Hindlimb muscle (tissue), 1 donor: ENCODE measurements around the gene SLC4A2. TPM values are rescaled to one million over a fixed set of nuclear protein-coding genes. Genes with fewer than 3 reads are reported as not detected.

Experiments
- DNase-seq: peaks from one replicate; pipeline ENCODE4 v3.0.0-alpha.2; 2013
- polyA plus RNA-seq: library from polyadenylated mRNA; unstranded; fragments of 120-200 nt; gene quantifications from one replicate; pipeline ENCODE4 v1.2.1, GENCODE V29; 2013; ENCODE audit not compliant: insufficient read length

The SLC4A2 gene
- polyA plus RNA-seq, 1 donor: 68.7 TPM

DNA sequence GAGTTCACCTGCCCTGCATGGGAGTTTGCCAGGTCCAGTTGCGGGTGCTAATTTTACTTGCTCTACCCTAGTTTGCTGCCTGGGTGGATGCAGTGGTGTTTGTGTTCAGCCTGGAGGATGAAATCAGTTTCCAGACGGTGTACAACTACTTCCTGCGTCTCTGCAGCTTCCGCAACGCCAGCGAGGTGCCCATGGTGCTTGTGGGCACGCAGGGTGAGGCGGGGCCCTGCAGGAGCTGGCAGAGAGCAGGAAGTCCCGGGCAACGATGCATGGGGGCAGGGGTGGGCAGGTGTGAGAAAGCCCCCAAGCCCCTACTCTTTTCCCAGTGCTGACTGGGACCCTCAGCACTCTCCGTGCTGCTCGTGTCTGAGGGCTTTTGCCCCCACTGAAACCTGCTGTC is 58.2 kb downstream of the SLC4A2 start:
- no peak for DNase-seq

DNA sequence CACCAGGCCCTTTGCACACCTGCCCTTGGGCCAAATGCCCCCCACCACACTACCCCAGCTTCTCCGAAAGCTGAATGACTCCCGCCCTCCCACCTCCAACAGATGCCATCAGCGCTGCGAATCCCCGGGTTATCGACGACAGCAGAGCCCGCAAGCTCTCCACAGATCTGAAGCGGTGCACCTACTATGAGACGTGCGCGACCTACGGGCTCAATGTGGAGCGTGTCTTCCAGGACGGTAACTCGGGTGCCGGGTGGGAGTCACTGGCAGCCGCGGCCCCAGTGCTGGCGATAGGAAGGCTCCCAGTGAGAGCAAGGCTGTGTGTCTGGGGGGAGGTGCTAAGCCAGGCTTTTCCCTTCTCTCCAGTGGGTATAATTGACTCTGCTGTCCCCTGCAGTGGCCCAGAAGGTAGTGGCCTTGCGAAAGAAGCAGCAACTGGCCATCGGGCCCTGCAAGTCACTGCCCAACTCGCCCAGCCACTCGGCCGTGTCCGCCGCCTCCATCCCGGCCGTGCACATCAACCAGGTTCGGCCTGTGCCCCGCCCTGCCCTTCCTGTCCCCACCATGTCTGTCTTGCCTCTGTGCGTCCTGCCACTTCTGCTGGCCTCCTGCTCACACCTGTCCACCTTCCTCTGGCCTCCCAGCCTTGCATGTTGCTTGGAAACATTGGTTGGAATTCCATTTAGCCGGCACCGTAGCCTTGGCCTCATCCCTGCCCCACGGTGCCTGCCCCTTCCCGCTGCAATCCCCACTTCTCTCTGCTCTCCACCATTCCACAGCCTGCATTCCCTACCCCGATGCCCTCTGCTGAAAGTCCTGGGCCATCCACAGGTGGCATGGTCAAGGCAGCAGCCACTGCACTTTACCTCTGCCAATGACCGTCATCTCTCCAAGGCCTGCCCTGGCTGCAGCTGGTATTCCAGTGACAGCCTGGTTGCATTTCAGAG is 59.0 kb downstream of the SLC4A2 start:
- DNase-seq: no peak

DNA sequence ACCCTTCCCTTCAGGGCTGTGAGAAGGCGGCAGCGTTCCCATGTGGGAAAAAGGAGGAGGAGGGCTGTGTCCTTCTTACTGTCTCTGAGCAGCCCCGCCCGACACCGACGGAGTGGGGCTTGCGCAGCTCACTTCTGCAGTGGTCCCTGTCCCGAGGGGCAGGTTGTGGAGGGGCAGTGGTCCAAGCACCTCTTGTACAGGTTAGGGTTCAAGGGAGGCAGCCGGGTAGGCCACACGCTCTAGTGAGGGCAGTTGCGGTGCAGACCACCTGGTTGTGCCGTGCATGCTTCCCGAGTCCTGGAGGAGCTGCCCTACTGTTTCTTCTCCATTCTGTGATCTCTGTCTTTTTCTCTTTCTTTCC is 59.6 kb downstream of the SLC4A2 start:
- DNase-seq: no peak

DNA sequence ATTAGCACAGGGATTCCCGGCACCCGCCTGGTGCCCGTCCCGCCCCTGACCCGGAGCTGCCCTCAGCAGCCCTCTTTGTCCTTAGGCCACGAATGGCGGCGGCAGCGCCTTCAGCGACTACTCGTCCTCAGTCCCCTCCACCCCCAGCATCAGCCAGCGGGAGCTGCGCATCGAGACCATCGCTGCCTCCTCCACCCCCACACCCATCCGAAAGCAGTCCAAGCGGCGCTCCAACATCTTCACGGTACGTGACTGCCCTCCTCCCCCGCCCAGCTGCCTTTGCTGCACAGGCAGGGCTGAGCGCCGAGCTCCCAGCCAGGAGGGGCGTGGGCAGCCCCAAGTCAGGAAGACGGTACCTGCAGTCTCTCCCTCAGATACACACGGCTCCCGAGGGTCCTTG is 60.5 kb downstream of the SLC4A2 start:
- DNase-seq: no peak

DNA sequence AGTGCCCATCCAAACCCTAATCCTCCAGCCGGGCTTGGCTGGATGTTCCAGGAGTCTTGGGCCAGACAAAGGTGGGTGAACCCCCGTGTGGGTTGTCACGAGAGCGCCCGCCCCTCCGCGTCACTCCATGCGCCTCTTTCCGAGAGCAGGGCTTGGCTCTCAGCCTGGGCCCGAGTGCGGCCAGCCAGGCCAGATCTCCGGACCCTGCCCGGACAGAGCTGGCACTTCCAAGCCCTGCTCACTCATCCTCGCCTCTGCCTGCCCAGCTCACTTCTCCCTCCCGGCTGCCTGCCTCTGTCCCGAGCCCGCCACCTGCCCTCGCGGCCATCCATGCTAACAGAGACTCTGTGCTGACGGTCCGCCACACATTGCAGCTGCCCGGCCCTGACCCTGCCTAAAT is 61.5 kb downstream of the SLC4A2 start:
- no peak for DNase-seq

DNA sequence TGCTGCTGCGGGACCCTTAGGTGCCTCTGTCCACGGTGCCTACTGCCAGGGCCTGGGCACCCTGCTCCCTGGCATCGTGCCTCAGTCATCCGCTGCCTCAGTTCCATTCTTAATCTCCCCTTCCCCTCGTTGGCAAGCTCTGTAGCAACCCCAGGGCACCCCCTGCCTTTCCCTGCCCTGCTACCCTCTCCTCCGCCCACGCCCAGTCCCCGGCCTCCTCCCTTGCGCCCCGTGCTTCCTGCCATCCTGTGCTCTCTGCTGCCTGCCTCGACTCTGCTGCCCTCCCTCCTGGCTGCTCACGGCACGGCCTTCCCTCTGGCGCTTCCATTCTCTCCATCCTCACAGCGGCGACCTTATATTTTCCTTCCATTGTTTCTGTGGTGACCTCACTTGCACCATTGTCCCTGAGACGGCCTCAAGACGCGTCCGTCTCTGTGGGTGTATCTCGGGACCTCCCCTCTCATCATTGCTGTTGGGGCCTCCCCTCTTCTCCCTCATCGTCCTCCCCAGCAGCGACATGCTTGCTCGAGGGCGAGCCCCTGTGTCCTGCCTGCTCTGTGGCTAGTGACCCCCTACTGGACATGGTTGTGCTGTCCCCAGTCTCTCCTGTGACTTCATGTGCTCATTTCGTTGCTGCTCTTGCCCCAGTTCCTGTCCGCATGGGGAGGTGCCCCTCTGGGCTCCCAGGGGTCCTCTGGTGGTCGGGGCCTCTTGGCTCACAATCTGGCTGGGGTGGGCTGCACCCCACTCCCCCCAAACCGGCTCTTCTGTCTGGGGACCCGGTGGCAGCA is 62.2 kb downstream of the SLC4A2 start:
- no peak for DNase-seq

DNA sequence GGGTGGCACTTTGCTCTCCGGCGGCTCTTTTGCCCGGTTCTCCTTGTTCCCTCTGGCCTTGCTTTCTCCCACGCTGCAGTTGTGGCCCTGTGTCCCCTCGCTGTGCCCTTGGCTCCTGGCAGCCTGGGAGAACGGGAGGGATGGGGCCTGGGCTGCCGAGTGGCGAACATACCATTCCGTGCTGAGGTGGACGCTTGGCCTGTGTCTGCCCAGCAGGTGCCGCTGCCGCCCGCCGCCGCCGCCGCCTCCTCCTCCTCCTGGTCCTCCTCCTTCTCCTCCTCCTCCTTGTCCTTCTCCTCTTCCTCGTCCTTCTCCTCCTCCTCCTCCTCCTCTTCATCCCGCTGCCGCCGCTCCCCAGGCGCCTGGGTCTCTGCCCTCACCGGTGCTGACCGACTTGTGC is 62.9 kb downstream of the SLC4A2 start:
- DNase-seq: no peak

DNA sequence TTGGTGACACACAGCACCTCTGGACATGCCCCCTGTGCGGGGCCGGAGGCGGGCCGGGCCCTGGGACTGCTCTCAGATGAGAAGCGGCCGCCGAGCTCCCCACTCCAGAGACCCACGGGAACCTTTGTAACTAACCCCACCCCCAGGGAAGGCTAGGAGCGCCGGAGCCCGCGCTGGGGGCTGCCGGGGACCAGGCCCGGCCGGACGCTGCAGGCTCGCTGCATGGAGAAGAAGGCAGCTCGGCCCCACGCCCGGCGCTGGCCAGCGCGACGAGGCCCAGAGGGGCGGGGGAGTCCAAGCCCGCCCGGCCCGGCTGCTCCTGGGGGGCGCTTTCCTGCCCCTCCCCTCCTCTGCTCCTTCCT is 63.4 kb downstream of the SLC4A2 start:
- no peak for DNase-seq

DNA sequence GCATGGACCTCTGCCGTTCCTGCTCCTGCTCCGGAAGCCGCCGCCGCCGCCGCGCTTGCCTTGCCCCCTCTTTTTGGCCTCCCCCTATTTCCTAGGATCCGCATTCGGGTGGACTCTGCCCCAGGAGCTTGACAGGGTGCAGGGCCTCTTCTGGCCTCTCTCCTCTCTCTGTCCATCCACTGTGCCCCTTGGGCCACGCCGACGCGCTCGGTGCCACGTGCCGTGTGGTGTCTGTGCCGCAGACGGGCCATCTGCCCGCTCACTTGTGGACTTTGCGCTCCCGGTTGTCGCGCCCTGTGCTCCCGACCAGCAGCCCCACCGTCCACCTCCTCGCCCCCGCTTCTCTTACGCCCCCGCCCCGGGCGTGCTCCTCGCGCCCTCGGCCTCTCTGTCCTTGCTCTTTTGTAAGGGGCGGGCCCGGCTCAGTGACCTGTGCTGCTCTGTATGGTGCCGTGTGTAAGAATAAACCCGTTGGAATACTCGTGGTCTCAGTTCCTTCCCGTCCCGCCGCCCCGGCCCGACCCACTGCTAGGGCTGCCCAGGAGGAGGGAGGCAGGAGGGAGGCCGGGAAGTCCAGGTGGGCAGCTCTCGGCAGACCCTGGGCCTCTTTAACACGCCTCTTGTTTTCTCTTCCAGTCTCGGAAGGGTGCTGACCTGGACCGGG is 63.9 kb downstream of the SLC4A2 start:
- DNase-seq: no peak

DNA sequence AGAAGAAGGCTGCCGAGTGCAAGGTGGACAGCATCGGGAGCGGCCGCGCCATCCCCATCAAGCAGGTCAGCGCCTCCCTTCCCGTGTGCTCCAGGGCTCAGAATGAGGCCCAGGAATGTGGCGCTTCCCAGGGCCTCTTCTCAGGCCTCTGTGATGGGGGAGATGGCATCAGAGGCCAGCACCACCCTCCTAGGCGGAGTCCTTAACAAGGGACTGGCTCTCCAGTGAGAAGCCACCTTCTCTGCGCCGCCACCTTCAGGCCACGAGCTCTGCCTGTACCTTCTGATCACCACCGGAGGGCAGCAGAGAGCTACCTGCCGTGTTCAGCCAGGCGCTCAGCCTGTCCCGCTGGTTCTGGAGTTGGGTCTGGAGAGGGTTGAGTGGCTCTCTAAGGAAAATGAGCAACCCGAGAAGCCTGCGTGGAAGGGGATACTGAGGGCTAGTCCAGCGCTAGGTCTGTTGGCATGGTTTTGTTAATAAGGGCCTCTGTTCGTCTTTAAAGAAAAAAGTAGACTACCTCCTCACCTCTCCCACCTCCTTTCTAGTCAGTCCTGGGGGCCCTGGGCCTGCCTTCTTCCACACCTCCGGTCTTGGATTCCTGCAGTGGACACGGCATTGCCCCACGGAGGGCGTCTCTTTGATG is 64.6 kb downstream of the SLC4A2 start:
- peak; percentile 82 for DNase-seq

DNA sequence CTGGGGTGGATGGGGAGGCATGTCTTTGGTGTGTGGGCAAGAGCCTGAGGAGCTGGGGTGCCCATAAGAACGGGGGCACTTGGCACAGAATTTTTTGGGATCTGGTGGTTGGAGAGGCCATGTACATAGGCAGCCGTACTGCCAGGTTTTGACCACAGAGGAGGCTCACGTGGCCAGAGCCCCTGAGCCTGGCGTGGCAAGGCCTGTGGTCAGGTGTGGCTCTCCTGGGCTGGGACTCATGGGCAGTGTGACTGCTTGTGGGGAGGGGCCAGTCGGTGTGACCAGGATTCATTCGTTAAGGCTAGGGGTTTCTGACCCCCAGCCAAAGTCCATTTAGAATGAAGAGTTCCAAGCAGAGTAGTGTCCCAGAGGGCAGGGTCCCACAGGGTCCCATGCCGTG is 65.1 kb downstream of the SLC4A2 start:
- no peak for DNase-seq

DNA sequence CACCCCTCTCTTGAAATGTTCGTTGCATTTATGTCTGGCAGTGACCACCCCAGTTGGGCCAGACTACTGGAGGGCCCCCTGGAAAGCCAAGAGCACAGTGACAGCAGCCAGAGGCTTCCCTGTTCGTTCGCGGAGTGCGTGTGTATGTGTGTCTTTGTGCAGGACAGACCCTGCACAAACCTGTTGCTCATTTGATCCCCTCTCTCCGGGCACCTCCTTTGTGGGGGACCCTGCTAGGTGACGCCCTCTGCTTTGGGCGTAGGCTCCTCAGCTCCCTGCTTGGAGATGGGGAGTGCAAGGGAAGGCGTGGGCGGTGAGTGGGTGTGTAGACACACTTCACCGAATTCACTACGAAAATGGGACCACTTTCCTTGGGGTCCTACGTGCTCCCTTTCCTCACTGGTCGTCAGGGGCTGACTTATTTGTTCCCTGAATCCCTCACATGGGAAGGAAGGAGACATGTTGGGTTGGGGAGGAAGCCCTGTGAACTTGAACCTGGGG is 65.6 kb downstream of the SLC4A2 start:
- no peak for DNase-seq

DNA sequence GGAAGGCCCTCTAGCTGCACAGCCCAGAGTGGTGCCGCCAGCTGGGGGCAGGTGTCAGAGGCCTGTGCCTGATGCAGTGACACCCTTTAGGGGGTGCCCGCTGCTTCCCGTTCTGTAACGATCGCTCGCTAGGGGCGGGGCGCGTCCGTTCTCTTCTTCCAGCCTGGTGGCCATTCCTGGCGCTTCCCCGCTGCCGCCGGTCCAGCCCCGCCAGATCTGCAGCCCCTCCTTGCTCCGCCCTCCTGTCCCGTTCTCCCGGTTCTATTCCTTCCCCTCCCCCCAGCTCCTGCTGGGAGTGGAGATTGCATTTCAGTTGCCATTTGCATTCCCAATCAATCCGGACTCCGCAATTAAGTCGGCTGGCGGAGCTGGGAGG is 66.1 kb downstream of the SLC4A2 start:
- DNase-seq: no peak

DNA sequence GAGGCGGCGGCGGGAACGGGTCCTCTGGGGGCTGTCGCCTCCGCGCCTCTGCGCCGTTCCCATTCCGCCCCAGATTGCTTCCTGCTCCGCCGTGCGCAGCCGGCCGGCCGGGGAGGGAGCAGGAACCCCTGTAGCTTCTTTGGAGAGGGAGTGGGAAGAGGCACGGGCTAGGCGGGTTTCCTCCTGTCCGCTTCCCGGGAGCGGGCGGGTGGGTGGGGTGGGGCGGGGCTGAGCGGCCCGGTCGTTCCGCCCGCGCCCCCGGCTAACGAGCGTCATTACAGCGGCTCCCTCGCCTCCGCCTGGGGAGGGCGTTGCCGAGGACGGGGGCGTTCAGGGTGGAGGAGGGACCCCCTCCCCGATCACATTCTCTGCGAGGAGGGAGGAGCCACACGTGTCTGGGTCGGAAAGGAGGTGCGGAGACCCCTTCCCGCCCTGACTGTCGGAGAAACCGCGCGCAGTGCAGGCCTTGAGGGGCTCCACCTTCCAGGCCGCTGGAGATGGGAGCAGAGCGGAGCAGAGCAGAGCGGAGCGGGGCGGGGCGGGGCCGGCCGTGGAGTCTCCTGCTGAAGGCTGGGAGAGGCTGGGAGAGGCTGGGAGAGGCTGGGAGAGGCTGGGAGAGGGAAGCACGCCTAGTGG is 66.6 kb downstream of the SLC4A2 start:
- no peak for DNase-seq

Other genes with a start within 250 kb of the SLC4A2 start
- gene AOC1, start 207.1 kb upstream of the SLC4A2 start, polyA plus RNA-seq: 0.08 TPM
- gene KCNH2, start 81.3 kb upstream of the SLC4A2 start, polyA plus RNA-seq: 29.3 TPM
- gene NOS3, start 68.6 kb upstream of the SLC4A2 start, polyA plus RNA-seq: 9.2 TPM
- 0.72 TPM for gene ATG9B, start 35.1 kb upstream of the SLC4A2 start, polyA plus RNA-seq
- gene ABCB8, start 31.1 kb upstream of the SLC4A2 start, polyA plus RNA-seq: 19.9 TPM
- gene ASIC3, start 11.1 kb upstream of the SLC4A2 start, polyA plus RNA-seq: 4.2 TPM
- 9.7 TPM for gene CDK5, start 1.7 kb upstream of the SLC4A2 start, polyA plus RNA-seq
- gene FASTK, start 21.2 kb downstream of the SLC4A2 start, polyA plus RNA-seq: 75.9 TPM
- 44.9 TPM for gene TMUB1, start 23.9 kb downstream of the SLC4A2 start, polyA plus RNA-seq
- 89.6 TPM for gene AGAP3, start 26.9 kb downstream of the SLC4A2 start, polyA plus RNA-seq
- gene GBX1, start 108.1 kb downstream of the SLC4A2 start, polyA plus RNA-seq: 2.7 TPM
- 8.2 TPM for gene ASB10, start 127.7 kb downstream of the SLC4A2 start, polyA plus RNA-seq
- not detected for gene H2BK1, start 150.9 kb downstream of the SLC4A2 start, polyA plus RNA-seq
- 18.7 TPM for gene ABCF2, start 167.6 kb downstream of the SLC4A2 start, polyA plus RNA-seq
- gene CHPF2, start 172.9 kb downstream of the SLC4A2 start, polyA plus RNA-seq: 22.2 TPM
- 180 TPM for gene SMARCD3, start 189.1 kb downstream of the SLC4A2 start, polyA plus RNA-seq